Fibroblast of mammary gland (primary cell): ENCODE results near the gene INPP5A.
"Not testable (repeated sequence)": the region's sequence is repeated elsewhere in the genome, so short reads cannot be mapped to it uniquely, and the experiment has no call there.

Source experiments
- DNase-seq: peaks from one replicate; pipeline ENCODE4 v3.0.0-alpha.2; 2010; ENCODE audit warnings: low read depth
- H3K4me3 ChIP-seq: 2 replicates; pipeline ENCODE4 v1.5.1; 2011; ENCODE audit warnings: low read depth, mild to moderate bottlenecking, low read length, moderate library complexity; ENCODE audit not compliant: control insufficient read depth
- CTCF ChIP-seq: conservative IDR thresholded peaks from 2 replicates; pipeline ENCODE4 v1.5.1; 2011; ENCODE audit warnings: low read depth, low read length, inconsistent platforms; ENCODE audit not compliant: control insufficient read depth, insufficient read depth

The INPP5A gene

GRCh38 chr10:132790470-132790869, 252.9 kb downstream of the INPP5A start:
- no peak overlapping the region for H3K4me3 ChIP-seq
- no peak for DNase-seq
- no peak for TF ChIP-seq CTCF

- H3K4me3 ChIP-seq, result no peak overlapping the region
- TF ChIP-seq CTCF, result no peak
- DNase-seq, result no peak
Observed at GRCh38 chr10:132790934-132791829, 253.6 kb downstream of the INPP5A start.

DNA sequence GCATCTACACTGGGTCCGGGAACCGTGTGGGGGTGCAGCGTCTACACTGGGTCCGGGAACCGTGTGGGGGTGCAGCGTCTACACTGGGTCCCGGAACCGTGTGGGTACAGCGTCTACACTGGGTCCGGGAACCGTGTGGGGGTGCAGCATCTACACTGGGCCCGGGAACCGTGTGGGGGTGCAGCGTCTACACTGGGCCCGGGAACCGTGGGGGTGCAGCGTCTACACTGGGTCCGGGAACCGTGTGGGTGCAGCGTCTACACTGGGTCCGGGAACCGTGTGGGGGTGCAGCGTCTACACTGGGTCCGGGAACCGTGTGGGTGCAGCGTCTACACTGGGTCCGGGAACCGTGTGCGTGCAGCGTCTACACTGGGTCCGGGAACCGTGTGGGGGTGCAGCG, 254.5 kb downstream of the INPP5A start:
- H3K4me3 ChIP-seq, DNase-seq: not testable (repeated sequence)

DNA sequence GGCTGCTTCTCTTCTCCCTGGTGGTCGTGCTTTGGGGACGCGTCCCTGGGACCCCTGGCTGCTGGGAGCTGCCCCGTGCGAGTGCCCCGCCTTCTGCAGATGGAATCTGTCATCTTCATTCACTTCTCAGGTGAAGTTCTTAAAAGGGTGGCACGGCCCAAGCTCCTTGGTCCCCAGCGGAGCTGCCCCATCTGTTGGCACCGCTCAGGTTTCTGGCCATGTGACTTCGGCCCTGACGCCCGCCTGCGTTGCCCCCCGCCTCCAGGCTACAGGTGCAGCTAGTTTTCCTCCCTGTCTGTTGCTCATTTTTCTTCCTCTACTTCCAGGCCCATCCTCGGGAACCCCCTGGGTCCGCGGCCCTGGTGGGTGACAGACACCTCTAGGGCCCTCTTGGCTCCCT, 255.2 kb downstream of the INPP5A start:
- no peak overlapping the region for H3K4me3 ChIP-seq
- TF ChIP-seq CTCF, result no peak
- DNase-seq, result no peak

DNA sequence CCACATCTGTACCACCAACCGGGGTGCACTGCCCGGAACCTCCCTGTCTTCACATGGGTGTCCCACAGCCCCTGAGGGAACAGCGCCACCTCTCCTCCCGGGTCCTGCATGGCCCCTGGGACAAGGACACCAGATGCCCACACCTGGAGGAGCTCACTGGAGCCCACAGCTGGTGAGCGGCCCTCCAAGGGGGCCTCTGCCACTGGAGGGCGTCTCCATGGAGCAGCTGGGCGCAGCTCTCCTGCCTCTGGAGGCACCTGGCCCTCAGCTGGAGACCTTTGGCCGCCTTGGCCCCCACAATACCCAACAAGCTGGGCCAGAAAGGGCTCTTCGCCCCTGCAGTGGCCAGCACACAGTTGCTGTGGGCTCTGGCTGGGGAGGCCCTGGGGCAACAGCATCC, 255.6 kb downstream of the INPP5A start:
- DNase-seq, result no peak
- TF ChIP-seq CTCF, result no peak
- H3K4me3 ChIP-seq, result no peak overlapping the region

- peak; percentile 15 for DNase-seq
- TF ChIP-seq CTCF, result no peak
- no peak overlapping the region for H3K4me3 ChIP-seq
Observed at GRCh38 chr10:132793871-132794849, 256.6 kb downstream of the INPP5A start.

DNA sequence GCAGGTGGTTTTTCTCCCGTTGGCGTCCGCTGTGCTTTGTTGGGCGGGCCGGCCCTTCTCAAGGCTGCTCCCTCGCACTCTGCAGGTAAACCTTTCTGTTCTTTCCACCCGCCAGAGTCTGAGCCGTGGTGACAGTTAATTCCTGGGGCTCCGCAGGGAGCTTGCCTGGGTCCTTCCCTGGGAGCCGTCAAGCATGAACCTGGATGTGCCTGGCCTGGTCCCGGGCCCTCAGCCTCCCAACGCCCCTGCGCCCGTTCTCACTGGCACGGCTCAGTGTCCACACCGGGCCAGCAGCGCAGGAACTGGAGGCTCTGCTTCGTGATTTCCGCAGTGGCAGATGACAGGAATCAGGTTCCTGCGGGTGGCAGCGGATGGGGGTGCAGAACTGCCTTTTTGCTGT, 259.3 kb downstream of the INPP5A start:
- TF ChIP-seq CTCF, result no peak
- H3K4me3 ChIP-seq, result no peak overlapping the region
- DNase-seq, result no peak

GRCh38 chr10:132797986-132798385, 260.4 kb downstream of the INPP5A start:
- not testable (repeated sequence) for DNase-seq, H3K4me3 ChIP-seq
